Peyer's patch (tissue), 4 donors: ENCODE data around the gene TNFSF15.

Experiments
- POLR2A ChIP-seq, 2 donors: fragments of 450-650 bp; IDR thresholded peaks; one replicate each; pipeline ENCODE4 v1.5.1; 2017; ENCODE audit warnings: antibody characterized with exemption in 2 of 2, mild to moderate bottlenecking in 2 of 2, moderate library complexity in 2 of 2
- TF ChIP-seq, protein P1 (sequence below), 6 experiments: fragments of 450-650 bp in 4 of 6; fragments of 200-600 bp in 2 of 6; sonication (generic) in 1 of 6; IDR thresholded peaks; one replicate each; pipeline ENCODE4 v1.5.1; 2017 to 2019; ENCODE audit warnings: antibody characterized with exemption in 6 of 6, mild to moderate bottlenecking in 3 of 6, moderate library complexity in 1 of 6

DNA sequence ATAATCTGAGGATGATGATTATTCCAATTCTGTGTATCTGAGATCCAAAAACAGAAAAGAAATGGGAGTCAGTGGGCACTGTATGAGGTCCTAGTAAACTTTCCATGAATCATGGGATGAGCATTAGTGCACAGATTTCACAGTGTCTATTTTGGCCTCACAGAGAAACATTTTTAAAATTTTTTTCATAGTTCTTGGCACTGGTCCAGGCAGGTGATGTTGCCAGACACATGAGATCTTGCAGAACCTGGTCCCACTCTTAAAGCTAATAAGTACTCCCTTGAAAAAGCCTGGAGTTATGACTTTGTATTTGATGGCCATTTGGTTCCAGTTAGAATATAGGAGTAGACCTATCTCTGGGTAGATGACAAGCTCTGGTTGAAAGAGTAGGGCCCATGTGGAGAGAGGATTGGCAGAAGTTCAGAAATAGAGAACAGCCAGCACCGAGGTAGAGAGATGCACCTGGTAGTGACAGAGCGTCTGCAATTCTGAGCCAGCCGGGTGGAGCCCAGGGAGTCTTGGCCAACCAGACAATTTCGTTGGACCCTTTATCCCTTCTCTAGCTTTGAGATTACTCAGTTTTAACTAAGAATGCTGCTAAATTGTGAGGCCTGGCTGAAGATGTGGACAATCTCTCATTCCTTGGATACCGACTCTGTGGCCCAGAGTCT, 6.3 kb upstream of the TNFSF15 start:
- no peak for TF ChIP-seq POLR2A (IDR thresholded peaks at IDR 0.05)
- TF ChIP-seq, protein P1, sequence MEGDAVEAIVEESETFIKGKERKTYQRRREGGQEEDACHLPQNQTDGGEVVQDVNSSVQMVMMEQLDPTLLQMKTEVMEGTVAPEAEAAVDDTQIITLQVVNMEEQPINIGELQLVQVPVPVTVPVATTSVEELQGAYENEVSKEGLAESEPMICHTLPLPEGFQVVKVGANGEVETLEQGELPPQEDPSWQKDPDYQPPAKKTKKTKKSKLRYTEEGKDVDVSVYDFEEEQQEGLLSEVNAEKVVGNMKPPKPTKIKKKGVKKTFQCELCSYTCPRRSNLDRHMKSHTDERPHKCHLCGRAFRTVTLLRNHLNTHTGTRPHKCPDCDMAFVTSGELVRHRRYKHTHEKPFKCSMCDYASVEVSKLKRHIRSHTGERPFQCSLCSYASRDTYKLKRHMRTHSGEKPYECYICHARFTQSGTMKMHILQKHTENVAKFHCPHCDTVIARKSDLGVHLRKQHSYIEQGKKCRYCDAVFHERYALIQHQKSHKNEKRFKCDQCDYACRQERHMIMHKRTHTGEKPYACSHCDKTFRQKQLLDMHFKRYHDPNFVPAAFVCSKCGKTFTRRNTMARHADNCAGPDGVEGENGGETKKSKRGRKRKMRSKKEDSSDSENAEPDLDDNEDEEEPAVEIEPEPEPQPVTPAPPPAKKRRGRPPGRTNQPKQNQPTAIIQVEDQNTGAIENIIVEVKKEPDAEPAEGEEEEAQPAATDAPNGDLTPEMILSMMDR (IDR thresholded peaks at IDR 0.05): no peak
